ENCODE data around the gene VAMP2. TPM values are rescaled to one million over a fixed set of nuclear protein-coding genes. Genes with fewer than 3 reads are reported as not detected.
A peak's percentile ranks its signal among the peaks of the same experiment; 100 is the strongest.

Gene VAMP2
- polyA plus RNA-seq, 2 of the 4 experiments (the other 2 are of a cell fraction), result 19.2 to 21.7 TPM

DNA sequence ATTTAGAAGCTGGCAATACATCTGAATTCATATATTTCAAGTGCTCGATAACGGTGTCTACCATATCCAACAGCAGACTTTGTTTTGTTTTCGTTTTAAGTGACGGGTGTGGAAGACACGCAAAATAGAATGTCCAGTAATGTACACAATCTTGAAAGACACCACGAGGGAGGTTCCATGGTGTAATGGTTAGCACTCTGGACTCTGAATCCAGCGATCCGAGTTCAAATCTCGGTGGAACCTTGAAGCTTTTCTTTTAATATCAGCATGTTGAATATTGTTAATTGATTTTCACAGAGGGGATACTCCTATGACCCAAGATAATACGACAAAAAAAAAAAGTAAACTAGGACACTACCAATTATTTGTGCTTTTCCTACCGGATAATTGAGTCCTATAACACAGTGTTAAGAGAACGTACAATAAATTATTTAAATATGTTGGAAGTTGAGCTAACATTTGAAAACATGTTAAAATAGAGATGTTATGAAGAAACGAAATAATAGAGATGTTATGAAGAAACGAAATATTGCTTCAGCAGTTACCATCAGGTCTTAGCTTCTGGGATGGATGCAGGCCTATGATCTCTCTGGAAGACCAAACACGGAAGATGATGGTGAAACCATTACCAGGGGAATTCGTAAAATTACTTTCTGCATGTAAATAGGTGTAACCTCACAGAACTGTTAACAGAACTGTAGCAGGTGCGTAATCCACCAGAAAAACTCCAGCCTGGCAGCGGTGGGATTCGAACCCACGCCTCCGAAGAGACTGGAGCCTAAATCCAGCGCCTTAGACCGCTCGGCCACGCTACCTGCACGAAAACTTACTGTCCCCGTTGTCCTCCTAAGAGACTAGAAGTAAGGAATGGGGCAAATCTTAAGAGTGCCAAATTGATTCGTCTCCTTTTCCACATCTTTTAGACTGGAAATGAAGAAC, 42.9 kb downstream of the VAMP2 start (continued):
- TF ChIP-seq RARB (CRISPR knock-in tag; IDR thresholded peaks at IDR 0.05), result no peak
- TF ChIP-seq, protein P1, sequence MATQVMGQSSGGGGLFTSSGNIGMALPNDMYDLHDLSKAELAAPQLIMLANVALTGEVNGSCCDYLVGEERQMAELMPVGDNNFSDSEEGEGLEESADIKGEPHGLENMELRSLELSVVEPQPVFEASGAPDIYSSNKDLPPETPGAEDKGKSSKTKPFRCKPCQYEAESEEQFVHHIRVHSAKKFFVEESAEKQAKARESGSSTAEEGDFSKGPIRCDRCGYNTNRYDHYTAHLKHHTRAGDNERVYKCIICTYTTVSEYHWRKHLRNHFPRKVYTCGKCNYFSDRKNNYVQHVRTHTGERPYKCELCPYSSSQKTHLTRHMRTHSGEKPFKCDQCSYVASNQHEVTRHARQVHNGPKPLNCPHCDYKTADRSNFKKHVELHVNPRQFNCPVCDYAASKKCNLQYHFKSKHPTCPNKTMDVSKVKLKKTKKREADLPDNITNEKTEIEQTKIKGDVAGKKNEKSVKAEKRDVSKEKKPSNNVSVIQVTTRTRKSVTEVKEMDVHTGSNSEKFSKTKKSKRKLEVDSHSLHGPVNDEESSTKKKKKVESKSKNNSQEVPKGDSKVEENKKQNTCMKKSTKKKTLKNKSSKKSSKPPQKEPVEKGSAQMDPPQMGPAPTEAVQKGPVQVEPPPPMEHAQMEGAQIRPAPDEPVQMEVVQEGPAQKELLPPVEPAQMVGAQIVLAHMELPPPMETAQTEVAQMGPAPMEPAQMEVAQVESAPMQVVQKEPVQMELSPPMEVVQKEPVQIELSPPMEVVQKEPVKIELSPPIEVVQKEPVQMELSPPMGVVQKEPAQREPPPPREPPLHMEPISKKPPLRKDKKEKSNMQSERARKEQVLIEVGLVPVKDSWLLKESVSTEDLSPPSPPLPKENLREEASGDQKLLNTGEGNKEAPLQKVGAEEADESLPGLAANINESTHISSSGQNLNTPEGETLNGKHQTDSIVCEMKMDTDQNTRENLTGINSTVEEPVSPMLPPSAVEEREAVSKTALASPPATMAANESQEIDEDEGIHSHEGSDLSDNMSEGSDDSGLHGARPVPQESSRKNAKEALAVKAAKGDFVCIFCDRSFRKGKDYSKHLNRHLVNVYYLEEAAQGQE (IDR thresholded peaks at IDR 0.05), result no peak
- TF ChIP-seq CHD2 (IDR thresholded peaks at IDR 0.05; ENCODE audit: low read length, partially characterized antibody), result no peak
- TF ChIP-seq EHF (CRISPR knock-in tag; IDR thresholded peaks at IDR 0.05), result 0 out of 2 replicates have a peak, but pooled peaks have one; percentile 35
- no peak for TF ChIP-seq ZC3H11A (IDR thresholded peaks at IDR 0.05)
- peak; percentile 20 for TF ChIP-seq TP53 (CRISPR knock-in tag; IDR thresholded peaks at IDR 0.05)
- 0 out of 2 replicates have a peak, but pooled peaks have one; percentile 43 for TF ChIP-seq ESRRA (IDR thresholded peaks at IDR 0.05; ENCODE audit: borderline replicate concordance, low read length)
- TF ChIP-seq FOXS1 (CRISPR knock-in tag; IDR thresholded peaks at IDR 0.05), result 0 out of 2 replicates have a peak, but pooled peaks have one; percentile 37
- TF ChIP-seq HEYL (CRISPR knock-in tag; IDR thresholded peaks at IDR 0.05), result no peak
- TF ChIP-seq, protein P2, sequence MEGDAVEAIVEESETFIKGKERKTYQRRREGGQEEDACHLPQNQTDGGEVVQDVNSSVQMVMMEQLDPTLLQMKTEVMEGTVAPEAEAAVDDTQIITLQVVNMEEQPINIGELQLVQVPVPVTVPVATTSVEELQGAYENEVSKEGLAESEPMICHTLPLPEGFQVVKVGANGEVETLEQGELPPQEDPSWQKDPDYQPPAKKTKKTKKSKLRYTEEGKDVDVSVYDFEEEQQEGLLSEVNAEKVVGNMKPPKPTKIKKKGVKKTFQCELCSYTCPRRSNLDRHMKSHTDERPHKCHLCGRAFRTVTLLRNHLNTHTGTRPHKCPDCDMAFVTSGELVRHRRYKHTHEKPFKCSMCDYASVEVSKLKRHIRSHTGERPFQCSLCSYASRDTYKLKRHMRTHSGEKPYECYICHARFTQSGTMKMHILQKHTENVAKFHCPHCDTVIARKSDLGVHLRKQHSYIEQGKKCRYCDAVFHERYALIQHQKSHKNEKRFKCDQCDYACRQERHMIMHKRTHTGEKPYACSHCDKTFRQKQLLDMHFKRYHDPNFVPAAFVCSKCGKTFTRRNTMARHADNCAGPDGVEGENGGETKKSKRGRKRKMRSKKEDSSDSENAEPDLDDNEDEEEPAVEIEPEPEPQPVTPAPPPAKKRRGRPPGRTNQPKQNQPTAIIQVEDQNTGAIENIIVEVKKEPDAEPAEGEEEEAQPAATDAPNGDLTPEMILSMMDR (IDR thresholded peaks at IDR 0.05), result peak; percentile 33; the same call in 1 of the 3 replicates
- TF ChIP-seq EP300 (IDR thresholded peaks at IDR 0.05), result no peak
- TF ChIP-seq FOSL2 (IDR thresholded peaks at IDR 0.05), result no peak
- peak; percentile 6; the same call in 1 of the 2 replicates for TF ChIP-seq FOSL2 (CRISPR knock-in tag; IDR thresholded peaks at IDR 0.05)
- TF ChIP-seq CBX2 (IDR thresholded peaks at IDR 0.05; ENCODE audit: borderline replicate concordance, low read depth), result no peak
- no peak for TF ChIP-seq RFX5 (IDR thresholded peaks at IDR 0.05)
- TF ChIP-seq, protein P3, sequence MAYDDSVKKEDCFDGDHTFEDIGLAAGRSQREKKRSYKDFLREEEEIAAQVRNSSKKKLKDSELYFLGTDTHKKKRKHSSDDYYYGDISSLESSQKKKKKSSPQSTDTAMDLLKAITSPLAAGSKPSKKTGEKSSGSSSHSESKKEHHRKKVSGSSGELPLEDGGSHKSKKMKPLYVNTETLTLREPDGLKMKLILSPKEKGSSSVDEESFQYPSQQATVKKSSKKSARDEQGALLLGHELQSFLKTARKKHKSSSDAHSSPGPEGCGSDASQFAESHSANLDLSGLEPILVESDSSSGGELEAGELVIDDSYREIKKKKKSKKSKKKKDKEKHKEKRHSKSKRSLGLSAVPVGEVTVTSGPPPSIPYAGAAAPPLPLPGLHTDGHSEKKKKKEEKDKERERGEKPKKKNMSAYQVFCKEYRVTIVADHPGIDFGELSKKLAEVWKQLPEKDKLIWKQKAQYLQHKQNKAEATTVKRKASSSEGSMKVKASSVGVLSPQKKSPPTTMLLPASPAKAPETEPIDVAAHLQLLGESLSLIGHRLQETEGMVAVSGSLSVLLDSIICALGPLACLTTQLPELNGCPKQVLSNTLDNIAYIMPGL (CRISPR knock-in tag; IDR thresholded peaks at IDR 0.05; ENCODE audit: borderline replicate concordance), result no peak; the same call in none of the 2 replicates
- peak in 1 of 2 experiments; percentile 58; a peak in 2 of 5 replicates for TF ChIP-seq JUN (IDR thresholded peaks at IDR 0.05)
- TF ChIP-seq KDM5A (IDR thresholded peaks at IDR 0.05), result no peak
- TF ChIP-seq MYC (IDR thresholded peaks at IDR 0.05; ENCODE audit: borderline replicate concordance, low read length), result 0 out of 2 replicates have a peak, but pooled peaks have one; percentile 60
- no peak for TF ChIP-seq RAD21 (conservative IDR thresholded peaks at IDR 0.05 in 1 of 2, IDR thresholded peaks at IDR 0.05 in 1 of 2)
- TF ChIP-seq SMC3 (IDR thresholded peaks at IDR 0.05), result peak; percentile 22; the same call in 2 of the 3 replicates
- no peak for TF ChIP-seq ZFP36 (IDR thresholded peaks at IDR 0.05; ENCODE audit: borderline replicate concordance, partially characterized antibody)
